GM08714 (cell line): ENCODE data around the gene GPR61.

ENCODE experiments used
- H3K4me3 ChIP-seq: fragments of 200-500 bp; sonication (Bioruptor generic); 2 replicates; pipeline ENCODE4 v1.5.1; 2014; ENCODE audit warnings: mild to moderate bottlenecking, low read length, inconsistent platforms
- ZNF274 ChIP-seq: IDR thresholded peaks from 2 replicates; pipeline ENCODE4 v1.6.1; 2012; ENCODE audit warnings: mild to moderate bottlenecking, low read depth, low read length

Gene GPR61

GRCh38 chr1:109501644-109502363 lies 37.9 kb upstream of the GPR61 start:
- no peak overlapping the region for H3K4me3 ChIP-seq
- no peak for TF ChIP-seq ZNF274

GRCh38 chr1:109502364-109502851 lies 37.3 kb upstream of the GPR61 start:
- no peak overlapping the region for H3K4me3 ChIP-seq
- no peak for TF ChIP-seq ZNF274

GRCh38 chr1:109503935-109504334 lies 35.7 kb upstream of the GPR61 start:
- TF ChIP-seq ZNF274 = no peak
- H3K4me3 ChIP-seq = no peak overlapping the region

- TF ChIP-seq ZNF274 = no peak
- H3K4me3 ChIP-seq = no peak overlapping the region
These were observed 34.7 kb upstream of the GPR61 start for GRCh38 chr1:109504974-109505373.

- H3K4me3 ChIP-seq = no peak overlapping the region
- no peak for TF ChIP-seq ZNF274
These were observed 31.4 kb upstream of the GPR61 start for GRCh38 chr1:109508001-109508872.

- TF ChIP-seq ZNF274 = no peak
- no peak overlapping the region for H3K4me3 ChIP-seq
These were observed 30.8 kb upstream of the GPR61 start for GRCh38 chr1:109508873-109509175.

GRCh38 chr1:109509176-109510134 lies 30.2 kb upstream of the GPR61 start, which contains the start of gene AMIGO1:
TSS of gene AMIGO1 (minus strand) at chr1:109509727. CDS start at chr1:109508912, 815 bp downstream.
- peak within 1 kb of the TSS; percentile 68 for H3K4me3 ChIP-seq
- TF ChIP-seq ZNF274 = no peak

- no peak for TF ChIP-seq ZNF274
These were observed 26.5 kb upstream of the GPR61 start for GRCh38 chr1:109513110-109513710.

GRCh38 chr1:109514846-109515245 lies 24.8 kb upstream of the GPR61 start:
- no peak overlapping the region for H3K4me3 ChIP-seq
- no peak for TF ChIP-seq ZNF274

More at GRCh38 chr1:109513110-109513710, 26.5 kb upstream of the GPR61 start:
- no peak overlapping the region for H3K4me3 ChIP-seq

- no peak for TF ChIP-seq ZNF274
- no peak overlapping the region for H3K4me3 ChIP-seq
These were observed 22.8 kb upstream of the GPR61 start for GRCh38 chr1:109516872-109517271.

- TF ChIP-seq ZNF274 = no peak
- H3K4me3 ChIP-seq = no peak overlapping the region
These were observed 22.3 kb upstream of the GPR61 start for GRCh38 chr1:109517337-109517736.

- TF ChIP-seq ZNF274 = no peak
- no peak overlapping the region for H3K4me3 ChIP-seq
These were observed 18.4 kb upstream of the GPR61 start for GRCh38 chr1:109521002-109521951.
